ENCODE measurements around the gene CNOT11.
"Not testable (repeated sequence)": the region's sequence is repeated elsewhere in the genome, so short reads cannot be mapped to it uniquely, and the experiment has no call there.

The CNOT11 gene

DNA sequence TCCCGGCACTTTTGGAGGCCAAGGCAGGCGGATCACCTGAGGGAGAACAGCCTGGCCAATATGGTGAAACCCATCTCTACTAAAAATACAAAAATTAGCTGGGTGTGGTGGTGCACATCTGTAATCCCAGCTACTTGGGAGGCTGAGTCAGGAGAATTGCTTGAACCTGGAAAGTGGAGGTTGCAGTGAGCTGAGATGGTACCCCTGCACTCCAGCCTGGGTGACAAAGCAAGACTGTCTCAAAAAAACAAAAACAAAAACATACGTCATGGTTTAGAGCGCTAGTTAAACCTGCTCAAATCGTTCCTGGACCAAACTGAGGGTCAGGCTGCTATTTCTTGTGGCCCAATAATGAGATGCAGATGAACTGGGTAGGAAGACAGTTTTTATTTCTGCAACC is 7.2 kb upstream of the CNOT11 start:
- not testable (repeated sequence) for DNase-seq (ENCODE audit: low read depth in 3 of 3)

DNA sequence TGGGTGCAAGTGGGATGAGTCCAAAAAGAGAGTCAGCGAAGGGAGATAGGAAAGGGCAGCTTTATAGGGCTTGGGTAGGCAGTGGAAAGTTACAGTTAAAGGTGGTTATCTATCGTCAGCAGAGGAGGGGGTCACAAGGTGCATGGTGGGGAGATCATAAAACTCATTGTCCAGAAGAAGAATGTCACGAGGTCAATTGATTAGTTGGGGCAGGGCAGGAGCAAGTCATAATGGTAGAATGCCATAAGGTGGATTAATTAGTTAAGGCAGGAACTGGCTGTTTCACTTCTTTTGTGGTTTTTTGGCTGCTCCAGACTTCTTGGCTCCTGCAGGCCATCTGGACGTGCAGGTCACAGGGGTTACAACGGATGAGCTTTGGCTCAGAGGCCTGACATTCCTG is 3.9 kb upstream of the CNOT11 start:
- DNase-seq (ENCODE audit: low read depth in 3 of 3) = not testable (repeated sequence)

DNA sequence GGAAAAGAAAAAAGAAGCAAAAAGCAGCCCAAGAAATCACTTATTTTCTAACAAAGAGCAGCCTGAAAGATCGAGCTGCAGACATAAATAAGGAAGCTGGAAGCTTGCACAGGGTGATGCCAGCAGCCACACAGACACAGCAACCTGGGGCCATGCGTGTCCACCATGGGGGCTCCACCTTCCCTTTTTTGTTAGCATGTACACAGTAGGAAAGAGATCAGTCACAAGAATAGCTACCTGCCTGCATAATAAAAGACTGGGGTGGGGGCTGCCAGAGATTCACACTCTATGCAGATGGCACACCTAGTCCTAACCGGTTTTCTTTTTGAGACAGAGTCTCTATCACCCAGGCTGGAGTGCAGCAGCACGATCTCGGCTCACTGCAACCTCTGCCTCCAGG is 2.9 kb upstream of the CNOT11 start:
- no peak for DNase-seq (ENCODE audit: low read depth in 3 of 3)

DNA sequence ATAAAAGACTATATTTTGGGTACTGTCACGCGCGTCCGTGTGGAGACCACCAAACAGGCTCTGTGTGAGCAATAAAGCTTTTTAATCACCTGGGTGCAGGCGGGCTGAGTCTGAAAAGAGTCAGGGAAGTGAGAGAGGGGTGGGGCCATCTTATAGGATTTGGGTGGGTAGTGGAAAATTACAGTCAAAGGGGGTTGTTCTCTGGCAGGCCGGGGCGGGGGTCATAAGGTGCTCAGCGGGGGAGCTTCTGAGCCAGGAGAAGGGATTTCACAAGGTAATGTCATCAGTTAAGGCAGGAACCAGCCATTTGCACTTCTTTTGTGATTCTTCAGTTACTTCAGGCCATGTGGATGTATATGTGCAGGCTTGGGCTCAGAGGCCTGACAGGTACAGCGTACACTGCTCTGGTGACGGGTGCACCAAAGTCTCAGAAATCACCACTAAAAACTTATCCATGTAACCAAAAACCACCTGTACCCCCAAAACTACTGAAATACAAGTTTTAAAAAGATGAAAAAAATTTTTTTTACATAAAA is 1.4 kb upstream of the CNOT11 start:
- not testable (repeated sequence) for DNase-seq (ENCODE audit: low read depth in 3 of 3)

DNA sequence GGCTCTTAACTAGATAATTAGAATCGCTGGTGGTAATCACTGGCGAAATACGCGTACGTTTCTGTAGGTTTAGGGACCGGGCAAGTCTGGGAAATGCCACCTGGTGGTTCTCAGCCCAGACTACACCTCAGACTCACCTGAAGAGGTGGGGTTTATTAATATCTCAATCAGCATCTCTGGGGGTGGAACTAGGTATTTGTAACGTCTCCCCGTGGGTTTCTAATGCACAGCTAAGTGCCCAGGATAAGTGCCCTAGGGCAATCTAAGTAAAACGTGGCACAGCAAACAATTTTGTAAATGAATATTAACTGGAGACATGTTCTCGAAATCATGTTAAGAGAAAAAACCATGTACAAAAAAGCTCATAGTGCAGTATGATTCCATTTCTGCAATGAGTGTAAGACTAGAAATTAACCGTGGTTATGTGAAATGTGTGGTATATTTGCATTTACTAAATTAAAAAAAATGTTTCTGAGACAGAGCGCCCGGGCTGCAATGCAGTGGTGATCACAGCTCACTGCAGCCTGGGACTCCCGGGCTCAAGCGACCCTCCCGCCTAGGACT is 760 bp upstream of the CNOT11 start:
- no peak for DNase-seq (ENCODE audit: low read depth in 3 of 3)

DNA sequence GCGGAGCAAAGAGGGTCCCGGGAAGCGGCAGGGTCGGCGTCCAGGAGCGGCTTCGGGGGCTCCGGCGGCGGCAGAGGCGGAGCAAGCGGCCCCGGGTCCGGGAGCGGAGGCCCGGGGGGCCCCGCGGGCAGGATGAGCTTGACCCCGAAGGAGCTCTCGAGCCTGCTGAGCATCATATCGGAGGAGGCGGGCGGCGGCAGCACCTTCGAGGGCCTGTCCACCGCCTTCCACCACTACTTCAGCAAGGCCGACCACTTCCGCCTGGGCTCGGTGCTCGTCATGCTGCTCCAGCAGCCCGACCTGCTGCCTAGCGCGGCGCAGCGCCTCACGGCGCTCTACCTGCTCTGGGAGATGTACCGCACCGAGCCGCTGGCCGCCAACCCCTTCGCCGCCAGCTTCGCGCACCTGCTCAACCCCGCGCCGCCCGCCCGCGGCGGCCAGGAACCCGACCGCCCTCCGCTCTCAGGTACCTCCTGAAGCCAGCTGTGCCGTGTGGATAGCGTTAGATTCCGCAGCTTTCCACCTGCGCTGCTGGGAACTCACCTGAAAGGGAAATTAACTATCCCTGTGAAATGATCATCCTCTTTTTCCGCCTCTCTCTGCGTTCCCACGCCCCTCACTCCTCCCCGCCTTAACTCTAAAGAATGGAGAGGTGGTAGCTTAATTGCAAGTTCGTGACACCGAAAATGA is 472 bp downstream of the CNOT11 start:
- peak; percentile 4 to 53 (median 52) for DNase-seq (ENCODE audit: low read depth in 3 of 3)

DNA sequence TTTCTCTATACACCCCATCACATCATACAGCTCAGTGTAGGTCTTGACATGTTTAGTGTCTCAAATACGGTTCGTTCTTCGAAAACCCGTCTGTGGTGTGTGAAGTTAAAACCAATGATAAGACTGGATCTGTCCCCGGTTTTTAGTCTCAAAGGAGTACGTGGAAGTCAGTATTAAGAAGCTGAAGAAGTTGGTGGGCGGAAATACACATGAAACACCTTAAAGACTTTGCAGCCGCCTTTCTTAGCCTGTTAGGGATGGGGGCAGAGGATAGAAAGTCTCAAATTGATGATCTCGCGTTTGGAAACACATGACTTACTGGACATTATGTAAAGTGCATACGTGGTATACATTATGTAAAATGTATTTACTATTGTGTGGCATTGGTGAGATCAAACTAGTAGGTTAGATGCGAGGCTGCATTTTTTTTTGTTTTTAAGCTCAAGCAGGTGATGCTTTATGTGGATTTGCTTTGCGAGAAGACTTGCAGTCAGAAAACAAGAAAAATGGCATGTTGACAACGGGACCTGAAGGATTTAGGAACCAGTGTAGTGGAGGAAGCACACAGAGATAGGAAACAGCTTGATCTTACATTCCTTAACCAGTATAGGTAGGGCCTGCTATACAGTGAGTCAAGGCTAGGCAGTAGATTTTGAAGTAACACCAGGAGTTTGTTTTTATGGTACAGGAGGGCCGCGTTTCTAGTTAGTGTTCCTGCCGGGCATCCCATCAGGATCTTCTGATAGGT is 1.2 kb downstream of the CNOT11 start:
- DNase-seq (ENCODE audit: low read depth in 3 of 3) = no peak

DNA sequence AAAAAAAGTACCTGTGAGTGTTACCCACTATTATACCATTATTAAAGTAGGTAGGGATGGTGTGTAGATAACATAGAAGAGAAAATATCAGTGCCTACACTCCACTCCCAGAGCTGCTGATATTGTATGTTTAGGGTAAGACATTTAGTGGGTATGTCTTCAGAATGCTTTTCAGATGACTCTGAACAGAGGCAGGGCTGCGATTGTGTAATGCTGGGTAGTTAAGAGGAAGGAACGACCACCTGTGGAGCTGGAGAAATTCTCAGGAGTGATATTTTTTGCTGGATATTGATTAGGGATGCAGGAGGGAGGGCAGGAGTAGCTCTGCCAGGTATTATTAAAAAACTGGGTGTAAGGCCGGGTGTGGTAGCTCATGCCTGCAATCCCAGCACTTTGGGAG is 2.8 kb downstream of the CNOT11 start:
- no peak for DNase-seq (ENCODE audit: low read depth in 3 of 3)

DNA sequence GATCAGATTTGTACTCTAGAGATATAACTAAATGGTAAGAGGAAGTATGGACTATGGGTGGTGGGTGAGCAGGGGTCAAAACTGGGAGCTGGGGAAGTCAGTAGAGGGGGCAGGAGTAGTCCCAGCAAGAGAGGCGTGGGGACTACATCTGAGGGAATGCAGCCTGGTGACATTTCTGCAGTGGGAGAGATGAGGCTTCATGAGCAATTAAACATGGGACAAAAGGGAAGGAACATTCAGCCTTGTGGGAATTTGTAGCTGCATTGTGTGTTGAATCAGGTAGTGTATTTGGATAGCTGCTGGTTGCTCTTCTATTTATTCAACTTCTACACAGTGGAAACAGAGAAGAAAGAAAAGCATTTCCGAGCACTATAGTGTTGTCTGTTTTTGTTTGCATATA is 3.6 kb downstream of the CNOT11 start:
- no peak for DNase-seq (ENCODE audit: low read depth in 3 of 3)

DNA sequence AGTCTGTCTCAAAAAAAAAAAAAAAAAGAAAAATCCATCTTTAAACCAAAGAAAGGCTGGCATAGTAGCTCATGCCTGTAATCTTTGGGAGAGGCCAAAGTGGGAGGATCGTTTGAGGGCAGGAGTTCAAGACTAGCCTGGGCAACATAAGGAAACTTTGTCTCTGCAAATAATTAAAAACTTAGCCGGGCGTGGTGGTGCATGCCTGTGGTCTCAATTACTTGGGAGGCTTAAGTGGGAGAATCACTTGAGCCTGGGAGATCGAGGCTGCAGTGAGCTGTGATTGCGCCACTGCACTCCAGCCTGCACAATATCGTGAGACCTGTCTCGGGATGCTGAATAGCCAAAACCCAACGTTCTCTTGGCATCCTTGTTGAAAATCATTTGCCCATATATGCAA is 6.1 kb downstream of the CNOT11 start:
- no peak for DNase-seq (ENCODE audit: low read depth in 3 of 3)

DNA sequence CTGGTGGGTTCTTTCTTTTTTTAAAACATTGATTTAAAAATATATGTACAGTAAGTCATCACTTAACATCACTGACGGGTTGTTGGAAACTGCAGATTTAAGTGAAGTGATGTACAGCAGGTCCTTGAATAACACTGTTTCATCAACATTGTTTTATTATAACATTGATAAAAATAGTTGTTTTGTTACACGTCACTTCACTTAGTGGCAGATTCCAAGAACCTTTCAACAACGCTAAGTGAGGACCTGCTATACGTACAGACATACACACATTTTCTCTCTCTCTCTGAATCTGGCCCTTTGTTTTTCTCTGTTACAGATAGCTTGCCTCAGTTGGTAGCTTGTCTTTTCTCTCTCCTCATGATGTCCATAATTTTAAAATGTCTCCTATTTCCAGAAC is 9.5 kb downstream of the CNOT11 start:
- no peak for DNase-seq (ENCODE audit: low read depth in 3 of 3)

DNA sequence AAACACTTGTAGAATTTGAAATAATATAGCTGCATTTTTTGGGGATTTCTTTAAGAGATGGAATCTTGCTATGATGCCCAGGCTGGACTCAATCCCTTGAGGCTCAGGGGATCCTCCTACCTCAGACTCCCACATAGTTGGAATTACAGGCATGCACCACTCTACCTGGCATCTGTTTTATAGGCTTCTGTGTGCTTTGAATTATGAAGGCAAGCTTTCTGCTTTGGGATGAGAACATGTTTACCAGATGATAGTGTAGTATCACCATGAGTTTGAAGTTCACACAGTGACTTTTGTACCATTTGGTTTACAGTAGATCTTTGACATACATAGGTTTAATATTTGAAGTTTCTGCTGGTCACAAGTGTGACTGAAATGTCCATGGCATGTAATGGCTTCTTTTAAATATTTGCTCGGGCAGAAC is 10.7 kb downstream of the CNOT11 start:
- DNase-seq (ENCODE audit: low read depth in 3 of 3) = no peak

DNA sequence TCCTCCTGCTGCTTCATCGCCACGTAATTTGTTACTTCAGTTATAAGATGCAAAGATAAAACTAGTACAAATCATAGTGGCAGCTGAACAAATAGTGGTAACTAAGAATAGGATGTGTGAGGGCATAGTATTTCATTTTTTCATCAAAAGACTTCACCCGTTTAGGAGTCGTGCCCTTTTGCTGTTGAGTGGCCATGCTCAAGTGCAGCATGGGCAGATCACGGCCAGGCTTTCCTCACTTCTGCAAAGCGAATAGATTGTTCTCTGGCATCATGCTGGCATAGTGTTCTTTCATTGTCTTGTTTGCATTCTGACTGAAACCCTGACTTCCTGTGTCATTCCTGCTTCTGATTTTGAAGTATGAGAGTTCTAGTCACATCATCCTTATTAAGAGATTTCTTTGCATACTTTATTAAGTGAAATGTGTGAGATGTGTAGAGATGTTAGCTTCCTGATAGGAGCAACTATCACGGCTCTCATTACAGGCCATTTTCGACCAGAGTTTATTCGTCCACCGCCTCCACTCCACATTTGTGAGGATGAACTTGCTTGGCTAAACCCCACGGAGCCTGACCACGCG is 11.8 kb downstream of the CNOT11 start:
- DNase-seq (ENCODE audit: low read depth in 3 of 3) = no peak

DNA sequence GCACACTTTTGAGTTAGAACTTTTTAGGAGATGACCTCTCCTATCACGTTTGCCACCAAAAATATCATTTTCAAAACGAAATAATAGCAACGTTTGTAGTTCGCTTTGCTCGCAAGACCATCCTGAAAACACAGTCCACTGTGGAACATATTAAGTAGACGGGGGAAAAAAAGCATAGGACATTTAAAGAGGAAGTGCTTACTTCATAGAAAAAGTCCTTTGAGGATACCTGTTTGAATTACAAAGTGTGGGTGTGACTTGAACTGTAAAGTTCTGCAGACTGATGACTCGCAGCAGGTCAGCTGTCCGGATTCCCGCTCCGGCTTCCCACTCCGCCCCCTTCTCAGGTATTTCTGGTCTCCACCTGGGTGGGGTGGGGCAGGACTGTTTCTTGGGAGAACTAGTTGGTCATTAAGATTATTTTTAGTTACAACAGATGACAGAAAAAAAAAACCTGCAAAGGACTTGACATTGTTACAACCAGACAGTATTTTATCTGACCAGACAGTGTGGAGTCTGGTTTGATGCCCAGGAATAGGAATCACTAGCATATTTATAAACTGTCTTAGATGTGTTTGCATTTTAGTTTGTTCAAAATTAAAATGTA is 13.3 kb downstream of the CNOT11 start:
- DNase-seq (ENCODE audit: low read depth in 3 of 3) = no peak

DNA sequence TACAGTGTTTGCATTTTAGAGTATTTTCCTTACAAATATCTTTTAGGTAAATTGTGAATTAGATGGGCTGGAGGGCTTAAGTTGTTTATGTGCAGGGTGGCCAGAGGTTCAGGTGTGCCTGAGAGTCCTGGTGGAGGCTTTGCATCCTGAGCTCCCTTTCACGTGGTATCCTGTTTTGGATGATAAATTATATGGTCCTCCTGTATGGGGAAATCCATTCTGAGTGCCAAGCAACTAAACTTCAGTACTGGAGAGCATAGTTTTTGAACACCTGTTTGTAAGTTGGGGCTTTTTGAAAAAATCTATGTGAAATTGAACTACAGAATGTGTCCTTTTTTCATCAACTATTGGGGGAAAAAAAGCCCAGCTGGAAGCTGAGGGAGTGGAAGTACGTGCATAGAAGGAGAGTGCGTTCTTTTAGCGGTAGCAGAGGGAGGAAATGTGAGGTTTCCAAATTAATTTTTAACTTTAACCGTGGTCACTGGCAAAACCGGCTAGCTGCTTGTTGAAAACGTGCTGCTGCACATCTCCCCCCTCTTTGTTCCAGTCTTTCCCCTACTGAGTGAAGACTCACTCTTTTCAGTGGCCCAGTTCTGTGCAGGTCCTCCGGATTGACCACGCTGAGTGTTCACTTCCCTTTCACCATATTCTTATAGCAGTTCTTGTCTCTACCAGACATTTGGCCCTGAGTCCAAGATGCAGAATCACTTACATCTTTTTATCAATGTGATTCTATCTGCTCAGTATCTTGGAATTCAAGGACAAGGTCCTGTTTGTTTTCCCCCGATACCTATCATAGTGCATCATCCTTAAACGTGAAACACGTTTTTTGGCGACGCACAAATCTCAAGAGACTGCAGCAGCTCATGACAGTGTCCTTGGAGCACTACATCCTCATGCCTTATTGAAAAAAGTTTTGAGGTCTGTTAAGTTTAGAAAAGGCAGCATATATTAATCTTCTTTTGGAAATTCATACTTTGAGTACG is 15.3 kb downstream of the CNOT11 start:
- no peak for DNase-seq (ENCODE audit: low read depth in 3 of 3)

DNA sequence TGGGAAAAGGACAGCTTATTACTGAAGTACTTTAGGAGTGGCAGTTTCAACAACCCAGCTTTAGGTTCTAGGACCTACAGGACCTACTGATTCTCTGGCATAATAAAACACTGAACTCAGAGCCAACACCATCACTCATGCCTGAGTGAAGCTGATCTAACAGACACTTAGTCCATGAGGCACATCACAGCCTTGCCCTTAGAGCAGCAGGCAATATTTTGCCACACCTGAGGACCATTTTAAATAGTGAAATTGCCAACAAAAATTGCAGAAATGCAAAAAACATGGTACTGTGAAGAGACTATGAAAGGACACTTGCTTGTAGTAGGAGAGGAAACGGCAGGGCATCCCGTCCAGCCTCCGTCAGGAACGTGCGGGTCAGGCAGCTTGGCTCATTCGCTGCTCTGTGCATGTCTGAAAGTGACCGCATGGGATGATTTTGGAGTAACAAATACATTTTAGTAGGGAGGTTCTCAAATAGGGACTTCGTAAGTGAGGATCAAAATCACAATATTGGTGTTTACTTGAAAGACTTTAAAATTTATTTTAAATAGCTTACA is 18.1 kb downstream of the CNOT11 start:
- no peak for DNase-seq (ENCODE audit: low read depth in 3 of 3)

DNA sequence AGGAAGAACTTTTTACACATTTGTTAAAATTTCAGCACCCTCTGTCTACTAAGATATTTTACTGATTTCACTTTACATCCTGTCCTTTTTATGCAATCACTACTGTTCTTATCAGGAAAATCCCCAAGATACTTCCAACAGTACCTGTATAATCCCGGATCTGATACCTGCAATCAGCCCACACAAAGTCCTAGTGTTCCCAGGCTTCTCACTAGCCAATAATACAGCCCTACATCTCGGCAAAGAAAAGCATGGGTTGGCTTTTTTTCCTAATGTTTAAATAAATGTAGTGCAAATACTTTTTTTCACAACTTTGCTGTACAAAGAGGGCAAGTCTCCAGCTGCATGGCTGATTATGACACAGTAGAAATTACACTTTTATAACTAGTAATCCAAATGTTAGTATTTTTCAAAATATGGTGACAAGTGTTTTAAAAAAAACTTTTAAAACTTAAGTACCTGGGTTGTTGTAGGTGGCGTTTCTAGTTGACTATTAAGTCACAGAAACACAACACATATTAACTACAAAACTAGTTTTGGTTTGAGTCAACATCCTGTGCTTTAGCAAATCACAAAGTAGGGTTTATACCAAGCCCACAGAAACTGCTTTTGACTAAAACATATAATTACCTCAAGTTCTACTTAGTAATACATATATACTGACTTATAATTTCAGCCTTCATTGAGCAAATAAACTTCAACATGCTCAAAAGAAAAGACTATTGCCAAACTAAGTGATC is 19.5 kb downstream of the CNOT11 start:
- no peak for DNase-seq (ENCODE audit: low read depth in 3 of 3)

DNA sequence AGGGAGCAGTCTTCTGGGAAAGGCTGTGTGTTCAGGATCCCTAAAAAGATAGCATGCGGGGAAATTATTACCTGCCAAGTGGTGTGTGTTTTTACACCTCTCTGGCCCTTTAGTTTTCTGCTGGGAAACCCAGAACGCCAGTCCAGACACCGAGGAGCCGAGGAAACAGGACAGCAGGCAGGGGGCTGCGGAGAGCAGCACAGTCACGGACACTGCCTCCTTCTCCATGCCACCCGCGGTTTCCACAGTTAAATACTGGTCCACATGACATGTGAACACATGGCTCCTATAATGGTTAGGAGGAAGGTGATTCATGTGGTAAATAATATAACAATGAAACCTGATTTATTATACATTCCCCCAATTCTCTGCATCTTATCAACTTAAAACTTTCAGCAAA is 20.4 kb downstream of the CNOT11 start:
- no peak for DNase-seq (ENCODE audit: low read depth in 3 of 3)

DNA sequence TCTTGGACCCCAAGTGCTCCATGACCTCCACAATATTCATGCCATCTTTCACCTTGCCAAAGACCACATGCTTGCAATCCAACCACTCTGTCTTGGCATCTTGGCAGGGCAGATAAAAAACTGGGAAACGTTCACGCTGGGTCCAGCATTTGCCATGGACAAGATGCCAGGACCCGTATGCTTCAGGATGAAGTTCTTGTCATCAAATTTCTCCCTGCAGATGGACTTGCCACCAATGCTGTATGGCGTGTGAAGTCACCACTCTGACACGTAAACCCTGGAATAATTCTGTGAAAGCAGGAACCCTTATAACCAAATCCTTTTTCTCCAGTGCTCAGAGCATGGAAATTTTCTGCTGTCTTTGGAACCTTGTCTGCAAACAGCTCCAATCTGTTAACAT is 21.5 kb downstream of the CNOT11 start:
- no peak for DNase-seq (ENCODE audit: low read depth in 3 of 3)

DNA sequence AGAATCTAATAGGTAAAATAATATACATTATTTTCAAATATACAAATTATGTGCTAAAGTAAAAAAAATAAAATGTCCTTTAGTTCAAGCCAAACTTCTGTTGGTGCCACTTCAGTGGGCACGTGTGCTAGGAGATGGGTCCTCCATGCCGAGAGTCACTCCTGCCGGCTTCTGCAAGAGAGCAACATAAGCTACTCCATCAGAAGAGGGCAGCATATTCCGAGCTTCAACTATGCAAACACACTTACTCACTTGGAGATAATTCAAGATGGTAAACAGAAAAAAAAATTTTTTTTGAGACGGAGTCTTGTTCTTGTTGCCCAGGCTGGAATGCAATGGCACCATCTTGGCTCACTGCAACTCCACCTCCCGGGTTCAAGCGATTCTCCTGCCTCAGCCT is 24.4 kb downstream of the CNOT11 start:
- DNase-seq (ENCODE audit: low read depth in 3 of 3) = no peak

All from stimulated activated CD4-positive, alpha-beta T cell treated with anti-CD3 and anti-CD28 coated beads, TNF-alpha, amount 100 ng/mL, for 4 hours (primary cell).